HepG2 (cell line): ENCODE data around the gene ADORA3. TPM values are rescaled to one million over a fixed set of nuclear protein-coding genes. Genes with fewer than 3 reads are reported as not detected.

ENCODE experiments used
- ATAC-seq: fragments of 200-7000 bp; cut with Tn5 transposase; 3 replicates; pipeline ENCODE4 v1.9.1; 2020; ENCODE audit warnings: mild to moderate bottlenecking, moderate library complexity
- BruUV-seq: library from RNA; stranded (reverse); fragments of 400-500 nt; replicated peaks from 2 replicates; lab custom pipeline; 2021; lab: Mats Ljungman, UMichigan
- CTCF ChIA-PET: fragments of 300-600 bp; formaldehyde crosslinking; extraction: SDS; loops from one replicate; lab custom pipeline; 2021; ENCODE audit warnings: low total read pairs, inconsistent platforms, low intra/inter-chr PET ratio; lab: Yijun Ruan, JAX
- POLR2A ChIA-PET: fragments of 350-600 bp; sonication (Branson Sonifier 250); formaldehyde crosslinking; loops from one replicate; lab custom pipeline; 2020; ENCODE audit warnings: antibody characterized with exemption, inconsistent platforms; lab: Yijun Ruan, JAX
- DNase-seq: peaks from one replicate; pipeline ENCODE4 v3.0.0-alpha.2; 2015; ENCODE audit warnings: low spot score
- FAIRE-seq: peaks from 3 replicates; lab custom pipeline; 2011; peaks lifted over from hg19 to GRCh38; lab: Jason Lieb, UNC
- H2AFZ ChIP-seq: one replicate; pipeline ENCODE4 v1.6.1; 2011; ENCODE audit warnings: low read length, inconsistent platforms
- H3K27ac ChIP-seq: fragments of 300-600 bp; 3 replicates; pipeline ENCODE4 v1.8.0; 2011; ENCODE audit warnings: mixed run types, mild to moderate bottlenecking, mixed read lengths, low read length, inconsistent platforms; ENCODE audit not compliant: insufficient read depth; ENCODE audit errors: extremely low read length
- H3K27me3 ChIP-seq, 2 experiments: fragments of 200-600 bp in 1 of 2; 2 replicates in 1 of 2; 3 replicates in 1 of 2; pipeline versions ENCODE4 v1.6.0 to v1.8.0; 2011; ENCODE audit warnings: low read length in 2 of 2, mild to moderate bottlenecking in 2 of 2, moderate library complexity in 2 of 2, inconsistent platforms in 1 of 2; ENCODE audit not compliant: insufficient read depth in 2 of 2, control insufficient read depth in 1 of 2
- H3K36me3 ChIP-seq, 2 experiments: fragments of 200-600 bp in 1 of 2; replicated peaks in 1 of 2; 2 replicates in 1 of 2; 3 replicates in 1 of 2; pipeline versions ENCODE4 v1.5.1 to v1.8.0; 2011; ENCODE audit warnings: low read length in 2 of 2, inconsistent platforms in 1 of 2; ENCODE audit not compliant: insufficient read depth in 2 of 2, control insufficient read depth in 1 of 2
- H3K4me1 ChIP-seq: 2 replicates; pipeline ENCODE4 v1.5.1; 2012; ENCODE audit warnings: low read length, inconsistent platforms; ENCODE audit not compliant: insufficient read depth
- H3K4me2 ChIP-seq: 2 replicates; pipeline ENCODE4 v1.6.0; 2011; ENCODE audit warnings: low read depth, low read length, inconsistent platforms
- H3K4me3 ChIP-seq, 3 experiments: fragments of 200-600 bp in 1 of 3; sonication (generic), shearing (Covaris generic) in 1 of 3; replicated peaks in 1 of 3; 2 replicates each; pipeline ENCODE4 v1.5.1; 2011 to 2016; ENCODE audit warnings: low read length in 3 of 3, inconsistent platforms in 2 of 3, low read depth in 2 of 3, mild to moderate bottlenecking in 2 of 3, control low read depth in 1 of 3, mixed read lengths in 1 of 3; ENCODE audit not compliant: insufficient read depth in 1 of 3
- H3K79me2 ChIP-seq: one replicate; pipeline ENCODE4 v1.6.1; 2011; ENCODE audit warnings: low read length, inconsistent platforms; ENCODE audit not compliant: insufficient read depth
- H3K9ac ChIP-seq: 2 replicates; pipeline ENCODE4 v1.6.0; 2011; ENCODE audit warnings: mild to moderate bottlenecking, low read depth, low read length, inconsistent platforms; ENCODE audit not compliant: insufficient read depth
- H3K9me3 ChIP-seq: 2 replicates; pipeline ENCODE4 v1.5.1; 2012; ENCODE audit warnings: mild to moderate bottlenecking, low read length
- H4K20me1 ChIP-seq: 2 replicates; pipeline ENCODE4 v1.6.0; 2011; ENCODE audit warnings: inconsistent platforms, mild to moderate bottlenecking, low read length, moderate library complexity; ENCODE audit not compliant: insufficient read depth
- FLYWCH1 ChIP-seq: sonication (generic); formaldehyde crosslinking; IDR thresholded peaks from 2 replicates; pipeline ENCODE4 v1.8.1; 2023; ENCODE audit warnings: mild to moderate bottlenecking, missing genetic modification reagents
- IKZF1 ChIP-seq: fragments of 450-650 bp; IDR thresholded peaks from 2 replicates; pipeline ENCODE4 v1.7.1; 2016
- MBD4 ChIP-seq: IDR thresholded peaks from 2 replicates; pipeline ENCODE4 v1.6.1; 2012; ENCODE audit warnings: low read length, inconsistent platforms, borderline replicate concordance
- REPIN1 ChIP-seq: sonication (generic); formaldehyde crosslinking; IDR thresholded peaks from 2 replicates; pipeline ENCODE4 v1.8.0; 2022; ENCODE audit warnings: missing genetic modification reagents, low read depth, mild to moderate bottlenecking, borderline replicate concordance
- SP140L ChIP-seq: sonication (generic); formaldehyde crosslinking; IDR thresholded peaks from 2 replicates; pipeline ENCODE4 v1.4.0; 2020; ENCODE audit warnings: missing genetic modification reagents, borderline replicate concordance
- ZNF354B ChIP-seq: sonication (generic); formaldehyde crosslinking; IDR thresholded peaks from 2 replicates; pipeline ENCODE4 v1.8.0; 2022; ENCODE audit warnings: mild to moderate bottlenecking, missing genetic modification reagents
- ZNF562 ChIP-seq: sonication (generic); formaldehyde crosslinking; IDR thresholded peaks from 2 replicates; pipeline ENCODE4 v1.8.0; 2022; ENCODE audit warnings: missing genetic modification reagents, borderline replicate concordance
- ZNF720 ChIP-seq: sonication (generic); formaldehyde crosslinking; IDR thresholded peaks from 2 replicates; pipeline ENCODE4 v1.4.0; 2020; ENCODE audit warnings: missing genetic modification reagents
- WGBS: methylation state at CpG from one replicate; pipeline ENCODE4 v1.1.6; 2017; ENCODE audit warnings: low lambda C conversion rate; 5-methylcytosine and 5-hydroxymethylcytosine counted together
- in situ Hi-C: cut with HindIII; loops from 2 replicates; pipeline ENCODE4 v1.10.0; 2017; ENCODE audit warnings: low pct_unique_long_range_greater_than_20kb; ENCODE audit not compliant: extremely low pct_ligation_motif_present
- intact Hi-C: fragments of 100-400 bp; cut with micrococcal nuclease; formaldehyde crosslinking; loops from one replicate; pipeline ENCODE4 v1.10.0; 2022; ENCODE audit not compliant: unreplicated experiment
- polyA plus RNA-seq, 8 experiments: library from polyadenylated mRNA; depleted of rRNA in 3 of 8; stranded (reverse) in 7 of 8; unstranded in 1 of 8; fragments of >200 nt; fragmentation: Illumina TruSeq in 4 of 8; extraction: Trizol in 4 of 8; gene quantifications; 2 replicates each; pipeline versions ENCODE4 v1.2.1 to v1.2.3, GENCODE V29; 2011 to 2016; ENCODE audit warnings: low read depth in 4 of 8, missing spikeins in 1 of 8, mixed read lengths in 1 of 8; ENCODE audit not compliant: insufficient read depth in 1 of 8
- total RNA-seq, 5 experiments: library from RNA; depleted of rRNA; stranded (reverse); fragments of >200 nt; fragmentation: Illumina TruSeq; extraction: Trizol; gene quantifications; 2 replicates each; pipeline ENCODE4 v1.2.3, GENCODE V29; 2016; ENCODE audit warnings: low read depth in 1 of 5
- TF ChIP-seq, protein P1 (sequence below), 2 experiments: sonication (generic) in 1 of 2; formaldehyde crosslinking in 1 of 2; IDR thresholded peaks; 2 replicates each; pipeline versions ENCODE4 v1.6.1 to v1.9.0; 2014 to 2022; ENCODE audit warnings: antibody characterized with exemption in 1 of 2, borderline replicate concordance in 1 of 2, inconsistent platforms in 1 of 2, low read depth in 1 of 2, missing genetic modification reagents in 1 of 2
- TF ChIP-seq, protein P2 (sequence below): sonication (generic); formaldehyde crosslinking; IDR thresholded peaks from 2 replicates; pipeline ENCODE4 v1.9.0; 2022; ENCODE audit warnings: low read depth, missing genetic modification reagents
- TF ChIP-seq, protein P3 (sequence below): sonication (generic); formaldehyde crosslinking; IDR thresholded peaks from 2 replicates; pipeline ENCODE4 v1.5.0; 2020; ENCODE audit warnings: mild to moderate bottlenecking, missing genetic modification reagents

The ADORA3 gene
- total and polyA plus RNA-seq, 2 of the 13 experiments (the other 11 are each of a cell fraction or from before 2014, with no cell fraction given): not detected

DNA sequence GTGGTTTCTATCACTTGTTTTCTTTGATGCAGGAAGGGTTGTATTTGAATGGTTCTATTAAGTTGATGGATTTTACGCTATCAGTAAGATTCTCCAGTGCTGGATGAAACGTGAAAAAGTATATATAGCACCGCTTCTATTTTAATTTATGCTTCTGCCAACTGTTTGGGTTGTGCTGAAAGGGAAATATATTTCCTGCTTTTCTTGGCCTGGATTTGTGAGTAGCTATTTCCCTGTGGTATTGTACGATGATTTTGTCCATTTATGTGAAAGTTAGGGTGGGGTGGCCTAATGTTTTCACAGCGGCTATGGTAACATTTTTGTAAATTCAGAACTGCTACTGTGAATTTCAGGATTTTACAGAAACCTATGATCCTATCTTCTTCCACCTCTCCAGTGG, 29.3 kb downstream of the ADORA3 start:
- H3K4me1 ChIP-seq: peaks cover 13% of the 10 kb centered on the region
- ATAC-seq (no peak), DNase-seq (no peak), FAIRE-seq (no peak)
- no peaks in the 10 kb centered on the region for H4K20me1 ChIP-seq
- H3K27me3 ChIP-seq: no peaks in the 10 kb centered on the region
- H3K9me3 ChIP-seq: no peaks in the 10 kb centered on the region
- ChIA-PET CTCF (no interaction called here), POLR2A (no interaction called here)
- in situ Hi-C loops (no loop called here), intact Hi-C loops (no loop called here)
- H2AFZ ChIP-seq: no peak overlapping the region
- no peaks in the 10 kb centered on the region for H3K36me3 ChIP-seq
- H3K27ac ChIP-seq: no peak overlapping the region
- no peak for TF ChIP-seq ZNF562 (CRISPR knock-in tag)
- TF ChIP-seq, protein P1, sequence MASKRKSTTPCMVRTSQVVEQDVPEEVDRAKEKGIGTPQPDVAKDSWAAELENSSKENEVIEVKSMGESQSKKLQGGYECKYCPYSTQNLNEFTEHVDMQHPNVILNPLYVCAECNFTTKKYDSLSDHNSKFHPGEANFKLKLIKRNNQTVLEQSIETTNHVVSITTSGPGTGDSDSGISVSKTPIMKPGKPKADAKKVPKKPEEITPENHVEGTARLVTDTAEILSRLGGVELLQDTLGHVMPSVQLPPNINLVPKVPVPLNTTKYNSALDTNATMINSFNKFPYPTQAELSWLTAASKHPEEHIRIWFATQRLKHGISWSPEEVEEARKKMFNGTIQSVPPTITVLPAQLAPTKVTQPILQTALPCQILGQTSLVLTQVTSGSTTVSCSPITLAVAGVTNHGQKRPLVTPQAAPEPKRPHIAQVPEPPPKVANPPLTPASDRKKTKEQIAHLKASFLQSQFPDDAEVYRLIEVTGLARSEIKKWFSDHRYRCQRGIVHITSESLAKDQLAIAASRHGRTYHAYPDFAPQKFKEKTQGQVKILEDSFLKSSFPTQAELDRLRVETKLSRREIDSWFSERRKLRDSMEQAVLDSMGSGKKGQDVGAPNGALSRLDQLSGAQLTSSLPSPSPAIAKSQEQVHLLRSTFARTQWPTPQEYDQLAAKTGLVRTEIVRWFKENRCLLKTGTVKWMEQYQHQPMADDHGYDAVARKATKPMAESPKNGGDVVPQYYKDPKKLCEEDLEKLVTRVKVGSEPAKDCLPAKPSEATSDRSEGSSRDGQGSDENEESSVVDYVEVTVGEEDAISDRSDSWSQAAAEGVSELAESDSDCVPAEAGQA (IDR thresholded peaks at IDR 0.05; ENCODE audit: low read depth): no peak
- TF ChIP-seq, protein P1 (CRISPR knock-in tag; IDR thresholded peaks at IDR 0.05; ENCODE audit: borderline replicate concordance): no peak
- no peak for TF ChIP-seq REPIN1 (CRISPR knock-in tag)
- TF ChIP-seq SP140L: no peak
- TF ChIP-seq, protein P2, sequence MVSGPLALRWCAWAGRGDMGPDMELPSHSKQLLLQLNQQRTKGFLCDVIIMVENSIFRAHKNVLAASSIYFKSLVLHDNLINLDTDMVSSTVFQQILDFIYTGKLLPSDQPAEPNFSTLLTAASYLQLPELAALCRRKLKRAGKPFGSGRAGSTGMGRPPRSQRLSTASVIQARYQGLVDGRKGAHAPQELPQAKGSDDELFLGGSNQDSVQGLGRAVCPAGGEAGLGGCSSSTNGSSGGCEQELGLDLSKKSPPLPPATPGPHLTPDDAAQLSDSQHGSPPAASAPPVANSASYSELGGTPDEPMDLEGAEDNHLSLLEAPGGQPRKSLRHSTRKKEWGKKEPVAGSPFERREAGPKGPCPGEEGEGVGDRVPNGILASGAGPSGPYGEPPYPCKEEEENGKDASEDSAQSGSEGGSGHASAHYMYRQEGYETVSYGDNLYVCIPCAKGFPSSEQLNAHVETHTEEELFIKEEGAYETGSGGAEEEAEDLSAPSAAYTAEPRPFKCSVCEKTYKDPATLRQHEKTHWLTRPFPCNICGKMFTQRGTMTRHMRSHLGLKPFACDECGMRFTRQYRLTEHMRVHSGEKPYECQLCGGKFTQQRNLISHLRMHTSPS: no peak
- no peak for TF ChIP-seq FLYWCH1 (CRISPR knock-in tag)
- TF ChIP-seq IKZF1: no peak
- TF ChIP-seq ZNF720 (CRISPR knock-in tag): no peak
- TF ChIP-seq, protein P3, sequence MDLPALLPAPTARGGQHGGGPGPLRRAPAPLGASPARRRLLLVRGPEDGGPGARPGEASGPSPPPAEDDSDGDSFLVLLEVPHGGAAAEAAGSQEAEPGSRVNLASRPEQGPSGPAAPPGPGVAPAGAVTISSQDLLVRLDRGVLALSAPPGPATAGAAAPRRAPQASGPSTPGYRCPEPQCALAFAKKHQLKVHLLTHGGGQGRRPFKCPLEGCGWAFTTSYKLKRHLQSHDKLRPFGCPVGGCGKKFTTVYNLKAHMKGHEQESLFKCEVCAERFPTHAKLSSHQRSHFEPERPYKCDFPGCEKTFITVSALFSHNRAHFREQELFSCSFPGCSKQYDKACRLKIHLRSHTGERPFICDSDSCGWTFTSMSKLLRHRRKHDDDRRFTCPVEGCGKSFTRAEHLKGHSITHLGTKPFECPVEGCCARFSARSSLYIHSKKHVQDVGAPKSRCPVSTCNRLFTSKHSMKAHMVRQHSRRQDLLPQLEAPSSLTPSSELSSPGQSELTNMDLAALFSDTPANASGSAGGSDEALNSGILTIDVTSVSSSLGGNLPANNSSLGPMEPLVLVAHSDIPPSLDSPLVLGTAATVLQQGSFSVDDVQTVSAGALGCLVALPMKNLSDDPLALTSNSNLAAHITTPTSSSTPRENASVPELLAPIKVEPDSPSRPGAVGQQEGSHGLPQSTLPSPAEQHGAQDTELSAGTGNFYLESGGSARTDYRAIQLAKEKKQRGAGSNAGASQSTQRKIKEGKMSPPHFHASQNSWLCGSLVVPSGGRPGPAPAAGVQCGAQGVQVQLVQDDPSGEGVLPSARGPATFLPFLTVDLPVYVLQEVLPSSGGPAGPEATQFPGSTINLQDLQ (CRISPR knock-in tag): no peak
- no peak for TF ChIP-seq ZNF354B (CRISPR knock-in tag)
- TF ChIP-seq MBD4: no peak
- WGBS: 95% methylated on average over 5 of the region's 5 CpGs
- H3K79me2 ChIP-seq: no peaks in the 10 kb centered on the region
- H3K9ac ChIP-seq: no peak overlapping the region
- no TSS peak for BruUV-seq
- H3K4me3 ChIP-seq: no peak overlapping the region
- no peak overlapping the region for H3K4me2 ChIP-seq
